IPS-18c (cell line): ENCODE measurements around the gene PSMD13.
A peak's percentile ranks its signal among the peaks of the same experiment; 100 is the strongest.
"Not testable (repeated sequence)": the region's sequence is repeated elsewhere in the genome, so short reads cannot be mapped to it uniquely, and the experiment has no call there.

Experiments used
- H3K4me3 ChIP-seq: 2 replicates; pipeline ENCODE4 v1.7.0; 2013; ENCODE audit warnings: low read depth, mild to moderate bottlenecking, low read length, moderate library complexity; ENCODE audit not compliant: insufficient read depth
- H3K9me3 ChIP-seq: one replicate; pipeline ENCODE4 v1.6.1; 2013; ENCODE audit warnings: mild to moderate bottlenecking, low read length, moderate library complexity; ENCODE audit not compliant: control insufficient read depth, insufficient read depth

The PSMD13 gene

GRCh38 chr11:279040-279965 lies 42.5 kb downstream of the PSMD13 start:
- Histone ChIP-seq H3K9me3 (no peaks in the 10 kb centered on the region), H3K4me3 (no peak overlapping the region)

DNA sequence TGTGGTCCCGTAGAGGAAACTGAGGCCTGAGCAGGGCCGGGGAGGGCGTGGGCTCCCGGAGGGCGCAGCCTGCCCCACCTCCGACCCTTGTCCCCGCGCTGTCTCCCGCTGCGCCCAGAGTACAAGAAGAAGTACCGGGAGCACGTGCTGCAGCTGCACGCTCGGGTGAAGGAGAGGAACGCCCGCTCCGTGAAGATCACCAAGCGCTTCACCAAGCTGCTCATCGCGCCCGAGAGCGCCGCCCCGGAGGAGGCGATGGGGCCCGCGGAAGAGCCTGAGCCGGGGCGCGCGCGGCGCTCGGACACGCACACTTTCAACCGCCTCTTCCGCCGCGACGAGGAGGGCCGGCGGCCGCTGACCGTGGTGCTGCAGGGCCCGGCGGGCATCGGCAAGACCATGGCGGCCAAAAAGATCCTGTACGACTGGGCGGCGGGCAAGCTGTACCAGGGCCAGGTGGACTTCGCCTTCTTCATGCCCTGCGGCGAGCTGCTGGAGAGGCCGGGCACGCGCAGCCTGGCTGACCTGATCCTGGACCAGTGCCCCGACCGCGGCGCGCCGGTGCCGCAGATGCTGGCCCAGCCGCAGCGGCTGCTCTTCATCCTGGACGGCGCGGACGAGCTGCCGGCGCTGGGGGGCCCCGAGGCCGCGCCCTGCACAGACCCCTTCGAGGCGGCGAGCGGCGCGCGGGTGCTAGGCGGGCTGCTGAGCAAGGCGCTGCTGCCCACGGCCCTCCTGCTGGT lies 43.4 kb downstream of the PSMD13 start:
- Histone ChIP-seq H3K9me3 (no peaks in the 10 kb centered on the region), H3K4me3 (peak overlapping the region; percentile 28; the same call in 1 of the 2 replicates)

GRCh38 chr11:280706-281485 lies 44.1 kb downstream of the PSMD13 start:
- Histone ChIP-seq H3K9me3 (no peaks in the 10 kb centered on the region), H3K4me3 (no peak overlapping the region)

DNA sequence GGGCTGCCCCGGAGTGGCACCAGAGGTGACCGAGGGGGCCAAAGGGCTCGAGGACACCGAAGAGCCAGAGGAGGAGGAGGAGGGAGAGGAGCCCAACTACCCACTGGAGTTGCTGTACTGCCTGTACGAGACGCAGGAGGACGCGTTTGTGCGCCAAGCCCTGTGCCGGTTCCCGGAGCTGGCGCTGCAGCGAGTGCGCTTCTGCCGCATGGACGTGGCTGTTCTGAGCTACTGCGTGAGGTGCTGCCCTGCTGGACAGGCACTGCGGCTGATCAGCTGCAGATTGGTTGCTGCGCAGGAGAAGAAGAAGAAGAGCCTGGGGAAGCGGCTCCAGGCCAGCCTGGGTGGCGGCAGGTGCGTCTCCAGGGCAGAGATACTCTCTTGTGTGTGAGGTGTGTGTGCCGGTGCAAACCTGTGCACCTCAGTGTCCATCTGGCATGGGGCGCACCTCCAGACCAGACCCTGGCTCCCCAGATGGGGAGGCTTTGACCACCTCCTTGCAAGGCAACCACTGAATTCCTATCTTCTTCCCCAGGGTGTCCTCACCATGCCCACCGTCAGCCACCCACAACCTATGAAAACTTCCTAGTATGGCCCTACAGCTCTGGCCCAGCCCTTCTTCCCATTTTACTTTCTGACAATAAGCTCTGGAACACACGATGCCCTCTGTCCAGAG lies 44.8 kb downstream of the PSMD13 start:
- H3K9me3 ChIP-seq = no peaks in the 10 kb centered on the region
- no peak overlapping the region for H3K4me3 ChIP-seq

GRCh38 chr11:282171-282570 lies 45.4 kb downstream of the PSMD13 start:
- Histone ChIP-seq H3K9me3 (no peaks in the 10 kb centered on the region), H3K4me3 (no peak overlapping the region)

DNA sequence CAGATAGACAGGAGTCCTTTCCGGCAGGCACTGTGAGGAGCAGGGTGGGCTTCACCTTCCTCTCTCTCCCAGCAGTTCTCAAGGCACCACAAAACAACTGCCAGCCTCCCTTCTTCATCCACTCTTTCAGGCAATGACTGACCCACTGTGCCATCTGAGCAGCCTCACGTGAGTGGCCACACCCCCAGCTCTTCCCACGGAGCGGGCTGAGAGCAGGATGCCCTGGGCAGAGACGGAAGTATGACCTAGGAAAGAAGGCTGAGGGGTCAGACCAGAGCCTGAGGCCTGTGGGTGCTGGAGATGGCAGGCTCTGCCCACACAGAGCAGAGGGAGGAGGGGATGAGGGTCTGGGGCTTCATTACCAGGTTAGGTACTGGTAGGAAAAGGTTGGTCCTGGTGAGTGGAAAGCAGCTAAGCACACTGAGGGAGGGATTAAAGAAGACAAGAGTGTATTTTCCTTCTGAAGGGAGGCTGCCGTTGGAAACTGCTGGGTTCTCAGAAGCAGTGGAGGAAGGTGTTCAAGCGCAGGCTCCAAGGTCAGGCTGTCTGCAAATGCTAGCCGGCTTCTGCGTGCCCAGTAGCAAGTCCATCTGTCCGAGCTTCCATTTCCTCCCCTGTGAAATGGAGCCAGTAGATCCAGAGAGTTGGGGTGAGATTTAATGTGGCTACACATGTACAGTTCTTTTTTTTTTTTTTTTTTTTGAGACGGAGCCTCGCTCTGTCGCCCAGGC lies 46.0 kb downstream of the PSMD13 start:
- H3K4me3 ChIP-seq = no peak overlapping the region
- no peaks in the 10 kb centered on the region for H3K9me3 ChIP-seq

- Histone ChIP-seq H3K9me3 (no peaks in the 10 kb centered on the region), H3K4me3 (no peak overlapping the region)
These were observed 46.8 kb downstream of the PSMD13 start for GRCh38 chr11:283405-284104.

- H3K9me3 ChIP-seq = no peaks in the 10 kb centered on the region
- H3K4me3 ChIP-seq = no peak overlapping the region
These were observed 47.6 kb downstream of the PSMD13 start for GRCh38 chr11:284105-285020.

DNA sequence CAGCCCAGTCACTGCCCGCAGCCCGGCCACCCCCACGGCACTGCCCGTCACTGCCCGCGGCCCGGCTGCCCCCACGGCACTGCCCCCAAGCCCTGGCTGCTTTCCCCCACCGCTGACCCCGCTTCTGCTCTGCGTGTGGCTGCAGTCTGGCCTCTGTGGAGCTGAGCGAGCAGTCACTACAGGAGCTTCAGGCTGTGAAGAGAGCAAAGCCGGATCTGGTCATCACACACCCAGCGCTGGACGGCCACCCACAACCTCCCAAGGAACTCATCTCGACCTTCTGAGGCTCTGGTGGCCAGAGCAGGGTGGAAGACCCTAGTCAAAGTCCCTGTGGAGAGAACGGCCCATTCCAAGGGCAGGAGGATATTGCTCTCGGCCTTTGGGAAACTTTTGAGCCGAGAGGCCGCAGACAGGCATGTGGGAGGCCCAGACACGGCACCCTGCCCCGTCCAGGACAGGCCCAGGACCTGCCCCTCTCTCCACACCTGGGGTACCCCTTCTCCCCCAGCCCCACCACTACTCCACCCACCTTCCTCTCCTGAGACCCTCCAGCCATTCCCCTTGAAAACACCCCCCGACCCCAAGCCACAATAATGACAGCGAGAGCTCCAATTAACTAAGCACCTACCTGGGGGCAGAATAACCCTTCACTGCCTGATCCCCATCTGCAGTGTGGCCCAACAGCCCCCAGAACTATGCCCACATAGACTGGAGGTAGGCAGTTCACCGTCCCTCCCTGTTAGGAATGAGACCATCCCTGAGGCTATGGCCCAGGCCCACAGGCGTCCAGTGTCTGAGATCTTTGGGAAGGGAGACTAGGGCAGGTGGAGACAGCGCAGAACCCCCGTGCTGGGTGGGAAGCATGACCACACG lies 48.5 kb downstream of the PSMD13 start:
- H3K9me3 ChIP-seq = no peaks in the 10 kb centered on the region
- no peak overlapping the region for H3K4me3 ChIP-seq

- Histone ChIP-seq H3K4me3 (no peak overlapping the region), H3K9me3 (no peaks in the 10 kb centered on the region)
These were observed 49.1 kb downstream of the PSMD13 start for GRCh38 chr11:285894-286220.

DNA sequence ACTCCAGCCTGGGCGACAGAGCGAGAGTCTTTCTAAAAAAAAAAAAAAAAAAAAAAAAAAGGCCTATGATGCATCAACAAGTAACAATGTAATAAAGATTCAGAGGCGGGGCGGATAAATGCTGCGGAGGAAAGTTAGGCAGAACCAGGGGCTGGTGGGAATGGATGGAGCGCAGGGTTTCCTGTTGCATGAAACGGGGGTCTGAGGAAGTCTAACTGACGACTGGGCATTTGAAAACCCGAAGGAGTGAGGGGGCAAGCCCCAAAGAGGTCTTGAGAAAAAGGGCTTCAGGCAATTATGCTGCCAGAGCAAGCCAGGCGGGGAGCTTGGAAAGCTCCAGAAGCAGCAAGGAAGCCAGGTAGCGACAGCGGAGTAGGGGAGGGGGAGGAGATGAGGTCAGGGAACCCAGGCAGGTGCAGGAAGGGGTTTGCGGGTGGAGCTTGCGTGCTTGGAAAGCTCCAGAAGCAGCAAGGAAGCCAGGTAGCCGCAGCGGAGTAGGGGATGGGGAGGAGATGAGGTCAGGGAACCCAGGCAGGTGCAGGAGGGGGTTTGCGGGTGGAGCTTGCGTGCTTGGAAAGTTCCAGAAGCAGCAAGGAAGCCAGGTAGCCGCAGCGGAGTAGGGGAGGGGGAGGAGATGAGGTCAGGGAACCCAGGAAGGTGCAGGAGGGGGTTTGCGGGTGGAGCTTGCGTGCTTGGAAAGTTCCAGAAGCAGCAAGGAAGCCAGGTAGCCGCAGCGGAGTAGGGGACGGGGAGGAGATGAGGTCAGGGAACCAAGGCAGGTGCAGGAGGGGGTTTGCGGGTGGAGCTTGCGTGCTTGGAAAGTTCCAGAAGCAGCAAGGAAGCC lies 50.4 kb downstream of the PSMD13 start:
- not testable (repeated sequence) for H3K9me3 ChIP-seq, H3K4me3 ChIP-seq

DNA sequence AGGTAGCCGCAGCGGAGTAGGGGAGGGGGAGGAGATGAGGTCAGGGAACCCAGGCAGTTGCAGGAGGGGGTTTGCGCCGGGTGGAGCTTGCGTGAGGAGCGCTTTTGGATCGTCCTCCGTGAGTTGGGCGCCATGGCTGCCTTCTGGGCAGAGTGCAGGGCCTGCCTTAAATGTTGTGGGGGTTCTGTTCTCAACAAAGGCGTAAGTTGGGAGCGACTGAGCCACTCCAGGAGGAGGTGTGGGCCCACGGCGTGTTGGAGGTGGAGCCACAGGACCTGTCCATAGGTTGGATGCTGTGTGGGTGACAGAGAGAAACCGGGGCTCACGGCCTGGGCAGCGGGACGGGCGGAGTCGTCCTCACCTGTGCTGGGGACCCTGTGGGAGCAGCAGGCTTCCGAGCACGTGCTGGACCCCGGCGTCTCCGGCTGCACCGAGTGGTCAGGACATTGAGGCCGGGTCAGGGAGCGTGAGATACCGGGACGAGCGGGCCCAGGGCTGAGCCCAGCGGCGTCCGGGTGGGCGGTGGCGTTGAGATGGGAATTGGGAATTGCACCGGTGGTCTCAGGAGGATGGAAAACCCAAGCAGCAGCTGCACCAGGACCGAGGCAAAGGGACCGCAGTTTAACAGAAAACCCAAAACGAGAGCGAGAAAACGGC lies 51.2 kb downstream of the PSMD13 start:
- Histone ChIP-seq H3K9me3 (peaks cover 2% of the 10 kb centered on the region), H3K4me3 (peak overlapping the region; percentile 58)
